OCI-M2 (cell line): ENCODE measurements around the gene TENT5A.

Experiments
- DNase-seq: peaks from one replicate; lab custom pipeline; 2025; ENCODE audit not compliant: unreplicated experiment; lab: John Stamatoyannopoulos, UW

TENT5A gene

DNA sequence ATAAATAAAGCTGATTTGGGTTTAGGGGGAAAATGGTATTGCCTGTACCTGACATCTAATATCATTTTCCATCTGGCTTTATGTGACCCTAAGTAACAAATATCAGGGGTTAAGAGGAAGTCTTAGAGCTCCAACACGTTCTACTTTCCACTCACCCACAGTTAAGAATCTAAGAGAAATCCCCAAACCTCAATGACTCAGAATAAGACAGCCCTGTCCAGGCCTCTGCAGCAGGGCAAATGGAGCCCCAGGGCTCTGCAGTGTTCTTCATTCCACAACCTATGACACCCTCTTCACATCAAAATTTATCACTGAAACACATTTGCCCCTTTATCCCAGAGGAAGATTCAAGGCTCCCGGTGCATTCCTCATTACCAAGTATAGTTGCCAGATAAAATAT is 20.3 kb upstream of the TENT5A start:
- no peak for DNase-seq

DNA sequence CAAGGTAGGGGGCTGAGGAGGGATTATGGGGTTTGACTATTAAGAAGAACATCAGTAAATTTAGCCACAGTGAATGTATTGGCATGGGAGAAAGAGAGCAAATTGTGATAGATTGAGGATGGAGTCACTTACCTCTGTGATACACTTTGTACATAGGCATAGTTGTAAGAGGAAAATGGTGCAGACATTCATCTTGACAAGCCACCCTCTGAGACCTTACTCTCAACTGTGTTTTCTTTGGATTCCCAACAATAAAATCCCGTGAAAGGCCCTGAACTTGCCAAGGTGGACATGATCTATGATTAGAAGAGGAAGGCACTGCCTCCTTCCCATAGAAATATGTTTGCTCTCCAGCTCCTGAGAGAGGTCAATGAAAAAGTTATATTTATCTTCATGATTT is 18.6 kb upstream of the TENT5A start:
- no peak for DNase-seq

DNA sequence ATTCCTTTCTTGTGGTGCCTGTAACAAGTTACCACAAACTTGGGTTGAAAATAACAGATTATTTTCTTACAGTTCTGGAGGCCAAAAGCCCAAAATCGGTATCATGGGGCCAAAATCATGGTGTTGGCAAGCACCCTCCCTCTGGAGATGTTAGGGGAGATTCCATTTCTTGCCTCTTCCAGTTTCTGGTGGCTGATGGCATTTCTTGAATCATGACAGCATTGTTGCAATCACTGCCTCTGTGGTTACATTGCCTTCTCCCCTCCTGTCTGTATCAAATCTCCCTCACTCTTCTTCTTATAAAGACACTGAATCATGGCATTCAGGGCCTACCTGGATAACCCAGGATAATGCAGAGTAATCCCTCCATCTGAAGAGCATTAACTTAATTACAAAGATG is 17.9 kb upstream of the TENT5A start:
- DNase-seq, result no peak

DNA sequence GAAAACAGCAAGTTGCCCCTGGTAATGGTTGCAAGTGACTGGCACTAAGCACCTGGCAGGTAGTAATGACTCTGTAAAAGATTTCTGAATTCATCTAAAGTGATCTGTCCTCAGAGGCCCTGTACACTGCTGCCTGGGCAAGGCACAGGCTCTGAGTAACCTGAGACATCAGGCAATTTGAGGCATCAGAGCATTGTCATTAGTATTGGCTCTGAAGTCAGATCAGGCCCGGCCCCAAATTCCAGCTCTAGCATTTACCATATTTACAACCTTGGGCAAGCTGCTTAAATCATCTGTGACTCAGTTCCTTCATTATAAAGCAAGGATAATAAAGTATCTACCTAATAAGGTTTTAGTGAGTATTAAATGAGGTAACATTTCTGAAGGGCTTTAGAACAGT is 17.3 kb upstream of the TENT5A start:
- no peak for DNase-seq

DNA sequence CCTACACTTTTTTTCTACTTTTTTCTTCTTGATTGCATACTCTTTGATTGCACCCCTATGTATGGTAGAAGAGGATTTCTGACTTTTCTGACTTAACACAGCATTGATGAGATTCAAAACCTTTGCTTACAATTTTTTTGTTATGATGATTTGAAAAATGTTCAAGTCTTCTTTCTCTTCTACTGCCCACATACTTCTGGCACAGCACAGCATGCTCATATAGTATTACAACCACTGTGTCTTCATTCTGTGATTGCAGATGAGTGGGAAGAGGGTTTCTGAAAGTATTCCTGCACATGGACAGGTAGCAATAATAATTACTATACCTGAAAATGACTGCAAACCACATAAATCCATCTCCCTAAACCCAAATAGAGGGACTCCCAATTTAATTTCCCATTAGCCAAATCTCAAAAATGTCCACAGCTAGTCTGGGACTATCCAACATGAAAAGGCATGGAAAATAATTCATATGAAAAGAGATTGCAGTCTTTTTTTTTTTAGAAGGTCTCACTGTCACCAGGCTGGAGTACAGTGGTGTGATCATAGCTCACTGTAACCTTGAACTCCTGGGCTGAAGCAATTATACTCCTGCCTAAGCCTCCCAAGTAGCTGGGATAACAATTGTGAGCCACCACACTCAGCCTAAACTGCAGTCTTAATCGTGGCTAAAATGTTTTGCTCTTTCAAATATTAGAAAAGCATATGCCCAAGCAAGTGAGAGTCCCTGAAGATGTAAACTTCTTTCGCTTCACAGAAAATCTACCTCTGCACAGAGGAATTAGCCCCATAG is 15.9 kb upstream of the TENT5A start:
- DNase-seq, result no peak

DNA sequence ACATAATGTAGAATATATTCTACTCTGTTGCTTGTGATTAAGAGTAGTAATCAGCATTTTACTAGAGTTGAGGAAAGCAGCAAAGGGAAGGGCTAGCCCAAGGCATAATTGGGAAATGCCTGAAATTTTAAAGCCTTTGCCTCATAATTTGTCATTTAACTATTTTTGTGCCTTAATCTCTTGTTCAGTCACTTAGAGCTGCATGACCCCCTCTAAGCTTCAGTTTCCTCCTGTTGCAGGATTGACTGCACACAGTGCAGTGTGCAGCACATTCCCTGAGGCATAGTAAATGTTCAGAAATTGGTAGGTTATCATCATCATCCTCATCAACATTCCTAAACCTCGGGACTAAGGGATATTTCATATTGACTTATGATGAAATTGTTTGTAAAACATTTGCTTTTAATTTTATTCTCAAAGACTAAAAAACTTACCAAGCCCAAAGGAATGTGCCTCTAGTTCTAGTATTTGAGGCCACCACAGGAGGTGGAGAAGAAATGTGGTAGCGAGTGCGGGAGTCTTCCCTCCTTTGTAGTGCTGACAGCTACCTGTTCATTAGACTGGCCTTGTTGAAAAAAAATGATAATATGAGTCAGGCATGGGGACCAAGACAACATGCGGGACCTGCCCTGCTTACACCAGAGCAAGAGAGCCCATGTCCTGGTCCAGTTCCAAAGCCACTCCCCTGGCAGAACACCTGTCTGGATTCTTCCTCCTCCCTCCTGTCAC is 14.8 kb upstream of the TENT5A start:
- DNase-seq, result no peak

DNA sequence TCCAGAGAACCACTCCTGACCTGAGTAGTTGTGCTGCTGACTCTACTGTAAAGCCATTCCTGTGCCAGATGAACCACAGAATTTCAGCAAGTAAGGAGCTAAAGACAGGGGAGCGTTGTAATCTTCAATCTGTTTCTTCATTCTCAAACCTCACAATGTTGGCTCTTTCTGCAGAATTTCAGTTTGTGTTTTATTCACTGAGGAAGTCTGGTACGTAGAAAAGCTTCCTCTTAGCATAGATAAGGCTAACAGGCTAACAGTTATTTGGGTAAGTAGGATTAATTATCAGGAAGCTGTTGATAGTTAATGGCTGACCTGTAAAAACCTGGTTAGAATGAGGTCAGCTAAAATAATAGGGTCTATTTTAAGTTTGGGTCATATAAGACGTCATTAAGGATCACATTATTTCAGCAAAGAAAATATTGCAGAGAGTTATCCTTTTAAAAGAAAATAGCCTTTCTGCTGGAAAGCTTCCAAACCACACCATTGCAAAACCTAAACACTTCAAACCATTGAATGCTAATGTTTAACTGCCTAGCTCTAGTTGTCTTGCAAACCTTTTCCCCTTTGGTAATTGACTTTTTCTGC is 14.1 kb upstream of the TENT5A start:
- DNase-seq, result no peak

DNA sequence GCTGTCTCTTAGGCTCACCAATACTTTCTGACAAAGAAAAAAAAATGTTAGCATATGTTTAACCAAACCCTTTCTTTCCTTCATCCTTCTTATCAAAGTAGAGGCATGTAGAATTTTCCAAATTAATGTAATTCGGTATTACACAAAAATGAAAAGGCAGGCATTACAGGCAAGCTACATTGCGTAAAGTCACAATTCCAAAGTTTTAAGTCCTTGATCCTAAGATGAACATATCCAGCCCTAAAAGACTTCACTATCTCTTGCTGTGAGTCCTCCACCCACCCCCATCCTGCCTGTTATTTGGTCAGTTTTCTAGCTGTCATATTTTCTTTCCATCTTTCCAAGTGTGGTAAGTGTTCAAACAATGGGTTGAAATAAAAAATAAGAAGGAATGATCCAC is 12.1 kb upstream of the TENT5A start:
- DNase-seq, result no peak

DNA sequence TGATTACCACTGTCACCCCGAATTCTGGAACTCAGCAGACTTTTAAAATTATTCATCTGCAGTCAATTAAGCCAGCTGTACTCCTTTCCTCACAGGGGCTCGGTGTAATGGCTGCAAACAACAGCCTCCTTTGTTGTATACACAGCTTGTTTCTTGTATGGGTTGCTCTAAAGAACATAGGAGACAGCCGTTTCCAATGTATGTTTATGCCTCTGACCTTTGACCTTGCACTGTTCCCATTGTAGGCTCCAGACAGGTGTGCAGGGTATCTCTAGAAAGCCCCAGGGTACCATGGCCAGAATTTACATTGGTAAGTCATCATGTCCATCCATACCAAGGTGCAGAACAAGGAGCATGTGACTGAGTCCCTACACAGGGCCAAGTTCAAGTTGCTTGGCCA is 11.5 kb upstream of the TENT5A start:
- DNase-seq, result no peak

DNA sequence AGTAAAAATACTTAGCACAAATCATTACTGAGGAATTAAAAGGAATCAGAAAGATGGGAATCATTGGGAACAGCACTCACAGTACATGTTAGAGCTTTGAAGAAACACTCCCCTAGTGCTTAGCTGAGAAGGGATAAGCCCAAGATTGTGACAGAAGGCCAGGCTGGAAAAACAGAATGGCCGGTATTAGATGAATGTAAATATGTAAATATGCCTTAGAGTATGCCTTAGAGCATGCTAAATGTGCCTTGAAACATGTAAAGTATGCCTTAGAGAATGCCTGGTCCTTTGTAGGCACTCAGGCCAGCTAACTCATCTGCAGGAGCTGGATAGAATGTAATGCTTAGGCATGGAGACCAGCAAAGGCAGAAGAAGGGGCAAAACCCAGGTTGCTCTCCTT is 10.6 kb upstream of the TENT5A start:
- no peak for DNase-seq

DNA sequence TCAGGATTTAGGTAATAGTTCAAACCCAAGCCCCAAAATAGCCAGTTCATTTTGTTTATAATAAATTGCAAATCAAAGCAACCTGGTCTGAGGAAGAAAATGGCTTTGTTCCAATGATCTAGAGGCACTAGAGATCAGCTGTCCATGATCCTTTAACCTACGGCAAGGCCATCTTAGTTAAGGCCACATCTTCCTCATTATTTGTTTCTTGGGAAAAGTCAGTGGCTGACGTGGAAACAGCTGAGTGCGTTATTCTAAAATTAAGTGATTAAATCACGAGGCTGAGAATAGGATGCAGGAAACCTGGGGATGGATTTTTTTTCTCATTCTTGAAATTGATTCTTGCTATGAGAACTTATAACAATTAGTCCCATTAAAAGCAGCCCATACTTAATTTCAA is 10.1 kb upstream of the TENT5A start:
- no peak for DNase-seq

DNA sequence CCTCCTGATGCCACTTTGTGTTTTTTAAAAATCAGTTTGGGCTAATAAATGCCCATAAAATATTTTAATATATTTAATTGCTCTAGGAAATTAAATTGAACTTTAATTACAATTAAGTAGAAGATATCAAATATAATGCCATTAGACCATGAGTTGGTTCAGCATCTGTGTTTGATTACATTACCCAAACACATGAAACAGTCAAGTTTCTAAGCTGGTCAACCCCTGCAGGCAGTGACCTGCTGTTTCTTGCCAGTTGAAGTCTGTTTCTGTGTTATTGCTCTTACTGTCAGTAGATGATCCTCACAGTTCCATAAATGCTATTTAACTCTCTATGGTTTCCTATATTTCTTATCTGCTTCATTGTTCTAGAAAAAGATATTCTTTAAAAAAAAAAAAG is 9.7 kb upstream of the TENT5A start:
- DNase-seq, result no peak

DNA sequence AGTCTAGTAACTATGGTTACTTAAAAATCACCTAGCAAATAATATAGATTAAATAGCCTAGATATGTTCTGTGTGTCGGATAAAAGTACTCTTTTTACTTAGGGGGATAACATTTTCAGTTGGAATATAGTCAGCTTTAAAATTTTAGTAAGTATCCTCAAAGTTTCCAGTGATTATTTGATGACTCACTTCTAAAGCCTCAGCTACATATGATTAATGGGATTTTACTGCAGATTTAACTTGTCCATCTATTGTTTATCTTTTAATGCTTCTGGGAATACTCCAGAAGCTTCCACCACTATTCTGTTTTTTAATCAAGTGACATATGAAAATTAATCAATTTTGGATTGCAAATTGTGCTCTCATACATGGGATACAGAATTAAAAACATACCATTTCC is 8.7 kb upstream of the TENT5A start:
- DNase-seq, result no peak

DNA sequence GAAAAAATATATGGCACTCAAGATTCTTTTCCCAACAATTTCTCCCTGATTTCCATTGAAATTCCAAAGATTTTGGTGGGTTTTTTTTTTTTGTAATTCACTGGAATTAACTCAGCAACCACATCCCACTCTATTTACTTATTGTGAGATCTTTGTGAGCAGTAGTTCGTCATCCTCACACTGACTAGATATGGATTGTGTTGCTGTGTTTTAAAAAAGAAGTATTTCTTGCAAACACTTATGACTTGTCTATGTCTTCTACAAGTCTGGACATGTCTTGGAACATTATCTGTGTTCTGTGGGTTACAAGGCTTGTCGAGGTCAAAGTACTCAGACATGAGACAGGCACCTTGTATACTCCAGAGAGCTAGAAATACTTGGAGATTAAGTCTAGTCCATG is 7.3 kb upstream of the TENT5A start:
- DNase-seq, result no peak

DNA sequence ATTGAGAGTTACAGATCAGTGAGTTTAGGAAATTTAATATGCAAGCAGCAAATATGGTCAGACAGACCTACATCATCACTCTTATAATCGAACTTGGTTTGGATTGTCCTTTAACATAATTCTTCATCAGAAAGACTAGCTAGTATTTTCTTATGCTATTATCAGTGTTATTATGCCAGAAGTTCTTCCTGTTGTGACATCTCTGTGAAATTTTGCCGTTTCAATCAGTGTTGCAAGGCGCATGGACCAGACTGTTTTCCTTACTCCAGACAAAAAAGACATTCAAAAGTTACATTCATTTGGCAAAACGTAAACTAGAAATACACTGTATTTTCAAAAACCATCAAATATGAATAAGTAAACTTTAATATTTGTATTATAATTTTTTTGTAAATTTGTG is 5.7 kb upstream of the TENT5A start:
- no peak for DNase-seq

DNA sequence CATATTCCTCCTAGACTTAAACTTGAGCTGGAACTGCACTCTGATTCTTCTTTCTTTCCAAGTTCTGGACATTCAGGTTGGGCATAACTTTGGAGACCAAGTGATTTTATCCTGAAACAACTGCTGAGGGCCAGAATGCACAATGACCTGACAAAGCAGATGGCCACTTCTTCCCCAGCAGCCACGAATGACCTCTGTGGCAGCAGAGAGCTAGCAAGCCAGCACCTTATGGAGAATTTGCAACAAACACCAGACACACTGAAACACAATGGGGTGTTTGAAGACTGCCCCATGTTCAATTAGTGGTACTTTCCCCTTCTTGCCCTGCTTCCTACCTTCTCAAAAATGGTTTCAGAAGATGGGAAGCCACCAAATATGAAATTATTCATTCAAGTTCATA is 4.2 kb upstream of the TENT5A start:
- DNase-seq, result no peak

DNA sequence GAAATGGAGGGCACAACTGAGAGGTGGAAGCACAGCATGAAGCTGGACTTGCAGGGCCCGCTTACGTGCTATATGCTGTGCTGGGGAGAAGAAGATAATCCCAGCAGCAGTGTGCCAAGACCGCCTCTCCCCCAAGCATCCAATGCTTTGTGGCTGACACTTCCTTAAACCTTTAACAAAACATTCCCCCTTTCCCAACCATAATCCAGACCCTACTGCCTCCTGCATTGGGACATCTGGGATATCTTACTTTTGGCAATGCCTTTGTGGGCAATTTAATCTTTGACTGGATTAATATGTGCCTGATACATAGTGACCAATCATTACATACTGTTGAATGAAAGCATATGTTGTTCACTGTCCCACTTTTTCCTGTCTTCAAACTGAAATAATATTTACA is 3.1 kb upstream of the TENT5A start:
- DNase-seq, result no peak

DNA sequence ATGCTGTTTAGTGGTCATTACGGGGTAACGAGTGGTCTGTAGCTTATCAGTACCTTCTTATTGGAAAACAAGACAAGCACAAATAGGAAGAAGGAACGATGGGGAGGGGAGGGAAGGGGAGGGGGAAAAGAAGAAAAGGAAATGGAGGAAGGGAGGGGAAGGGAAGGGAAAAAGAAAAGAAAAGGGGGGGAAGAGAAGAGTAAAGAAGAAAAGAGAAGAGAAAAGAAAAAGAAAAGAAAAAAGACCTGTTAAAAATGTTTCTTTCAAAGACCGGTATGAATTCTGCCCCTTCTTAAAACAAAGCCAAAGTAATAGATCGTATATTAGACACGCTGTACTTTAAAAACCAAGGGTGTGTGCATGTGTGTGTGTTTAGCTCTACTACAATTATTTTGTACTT is 2.4 kb upstream of the TENT5A start:
- DNase-seq, result no peak

DNA sequence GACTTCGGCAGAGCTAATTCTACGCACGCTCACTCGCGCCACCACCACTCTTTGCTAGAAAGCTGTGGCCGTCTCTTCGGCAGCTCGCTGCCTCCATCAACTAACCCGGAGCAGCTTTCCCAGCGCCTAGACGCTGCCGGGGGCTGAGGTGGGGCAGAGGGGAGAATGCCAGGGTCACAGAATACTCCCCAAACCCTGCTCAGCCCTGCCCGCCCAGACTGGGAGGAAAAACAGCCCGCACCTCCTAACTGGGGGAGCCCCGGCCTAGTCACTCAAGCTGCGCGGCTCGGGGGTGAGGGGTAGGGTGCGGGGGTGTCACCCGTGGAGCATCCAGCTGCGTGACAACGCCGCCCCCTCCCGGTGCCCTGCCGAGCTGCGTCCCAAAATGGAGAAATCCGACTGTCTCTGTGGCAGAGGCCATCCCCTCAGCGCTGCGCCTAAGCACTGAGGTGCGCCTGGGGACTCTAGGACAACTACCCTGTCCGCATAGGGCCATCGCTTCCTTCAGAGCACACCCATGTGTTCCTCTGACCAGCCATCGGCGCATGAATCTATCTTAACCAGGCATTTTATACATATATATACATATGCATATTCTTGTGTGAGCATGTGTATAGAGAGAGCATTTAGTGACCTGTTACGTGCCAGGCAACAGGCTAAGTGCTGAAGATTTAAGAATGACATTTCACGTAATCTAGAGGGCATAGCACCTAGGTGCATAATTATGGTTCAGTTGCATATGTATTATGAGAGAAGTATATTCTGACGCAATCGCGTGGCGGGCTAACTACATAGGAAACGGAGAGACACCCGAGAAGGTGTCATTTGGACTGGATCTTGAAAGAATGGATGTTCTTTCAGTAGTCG is 1.5 kb upstream of the TENT5A start:
- no peak for DNase-seq

DNA sequence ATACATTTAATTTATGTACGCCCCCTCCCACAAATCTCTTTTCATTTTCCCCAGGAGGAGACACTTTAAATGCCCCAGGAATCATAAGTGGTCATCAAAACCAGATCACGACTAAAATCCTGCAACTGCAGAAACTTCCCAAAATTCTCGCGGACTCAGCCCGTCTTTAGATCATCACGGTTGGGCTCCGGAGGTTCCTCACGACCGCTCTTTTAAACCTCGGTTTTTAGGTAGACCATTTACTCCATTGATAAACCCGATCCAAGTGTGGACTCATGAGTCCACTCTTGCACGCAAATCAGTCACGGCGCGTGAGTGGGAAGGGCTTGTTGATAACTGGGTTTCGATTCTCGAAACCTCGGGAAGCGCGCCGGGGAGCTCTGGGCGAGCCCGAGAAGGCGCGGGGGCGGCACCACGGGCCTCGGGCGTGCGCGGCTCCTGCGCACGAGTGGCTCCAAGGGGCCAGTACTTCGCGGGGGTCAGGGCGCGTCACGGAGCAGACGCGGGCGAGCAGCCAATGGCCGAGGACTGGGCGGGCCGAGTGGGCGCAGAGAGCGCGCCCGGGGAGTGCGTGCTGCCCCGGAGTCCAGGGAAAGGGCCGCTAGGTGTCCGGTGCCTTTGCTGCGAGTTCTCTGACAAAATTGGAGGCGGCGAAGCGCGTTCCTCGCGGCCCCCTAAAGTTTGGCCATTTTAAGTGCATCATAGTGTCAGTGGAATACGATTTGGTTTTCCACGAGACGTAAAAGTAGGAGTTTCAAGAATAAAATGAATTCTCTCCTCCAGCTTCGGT is 635 bp upstream of the TENT5A start:
- no peak for DNase-seq
